ENCODE data around the gene TRAPPC3.

The TRAPPC3 gene

GRCh38 chr1:36126005-36126716, 23.1 kb downstream of the TRAPPC3 start (continued):
- TF ChIP-seq ZNF529 (tag by site-specific recombination; IDR thresholded peaks at IDR 0.05; ENCODE audit: insufficient replicate concordance) = no peak
- peak; percentile 98 for TF ChIP-seq EGR2 (tag by site-specific recombination; IDR thresholded peaks at IDR 0.05; ENCODE audit: low read depth)
- no peak for TF ChIP-seq ZNF341 (tag by site-specific recombination; IDR thresholded peaks at IDR 0.05; ENCODE audit: low read depth)
- TF ChIP-seq, protein P1, sequence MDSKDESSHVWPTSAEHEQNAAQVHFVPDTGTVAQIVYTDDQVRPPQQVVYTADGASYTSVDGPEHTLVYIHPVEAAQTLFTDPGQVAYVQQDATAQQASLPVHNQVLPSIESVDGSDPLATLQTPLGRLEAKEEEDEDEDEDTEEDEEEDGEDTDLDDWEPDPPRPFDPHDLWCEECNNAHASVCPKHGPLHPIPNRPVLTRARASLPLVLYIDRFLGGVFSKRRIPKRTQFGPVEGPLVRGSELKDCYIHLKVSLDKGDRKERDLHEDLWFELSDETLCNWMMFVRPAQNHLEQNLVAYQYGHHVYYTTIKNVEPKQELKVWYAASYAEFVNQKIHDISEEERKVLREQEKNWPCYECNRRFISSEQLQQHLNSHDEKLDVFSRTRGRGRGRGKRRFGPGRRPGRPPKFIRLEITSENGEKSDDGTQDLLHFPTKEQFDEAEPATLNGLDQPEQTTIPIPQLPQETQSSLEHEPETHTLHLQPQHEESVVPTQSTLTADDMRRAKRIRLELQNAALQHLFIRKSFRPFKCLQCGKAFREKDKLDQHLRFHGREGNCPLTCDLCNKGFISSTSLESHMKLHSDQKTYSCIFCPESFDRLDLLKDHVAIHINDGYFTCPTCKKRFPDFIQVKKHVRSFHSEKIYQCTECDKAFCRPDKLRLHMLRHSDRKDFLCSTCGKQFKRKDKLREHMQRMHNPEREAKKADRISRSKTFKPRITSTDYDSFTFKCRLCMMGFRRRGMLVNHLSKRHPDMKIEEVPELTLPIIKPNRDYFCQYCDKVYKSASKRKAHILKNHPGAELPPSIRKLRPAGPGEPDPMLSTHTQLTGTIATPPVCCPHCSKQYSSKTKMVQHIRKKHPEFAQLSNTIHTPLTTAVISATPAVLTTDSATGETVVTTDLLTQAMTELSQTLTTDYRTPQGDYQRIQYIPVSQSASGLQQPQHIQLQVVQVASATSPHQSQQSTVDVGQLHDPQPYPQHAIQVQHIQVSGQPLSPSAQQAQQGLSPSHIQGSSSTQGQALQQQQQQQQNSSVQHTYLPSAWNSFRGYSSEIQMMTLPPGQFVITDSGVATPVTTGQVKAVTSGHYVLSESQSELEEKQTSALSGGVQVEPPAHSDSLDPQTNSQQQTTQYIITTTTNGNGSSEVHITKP (tag by site-specific recombination; IDR thresholded peaks at IDR 0.05) = no peak
- TF ChIP-seq, protein P2, sequence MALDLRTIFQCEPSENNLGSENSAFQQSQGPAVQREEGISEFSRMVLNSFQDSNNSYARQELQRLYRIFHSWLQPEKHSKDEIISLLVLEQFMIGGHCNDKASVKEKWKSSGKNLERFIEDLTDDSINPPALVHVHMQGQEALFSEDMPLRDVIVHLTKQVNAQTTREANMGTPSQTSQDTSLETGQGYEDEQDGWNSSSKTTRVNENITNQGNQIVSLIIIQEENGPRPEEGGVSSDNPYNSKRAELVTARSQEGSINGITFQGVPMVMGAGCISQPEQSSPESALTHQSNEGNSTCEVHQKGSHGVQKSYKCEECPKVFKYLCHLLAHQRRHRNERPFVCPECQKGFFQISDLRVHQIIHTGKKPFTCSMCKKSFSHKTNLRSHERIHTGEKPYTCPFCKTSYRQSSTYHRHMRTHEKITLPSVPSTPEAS (tag by site-specific recombination; IDR thresholded peaks at IDR 0.05) = peak; percentile 99
- TF ChIP-seq ZNF76 (tag by site-specific recombination; IDR thresholded peaks at IDR 0.05; ENCODE audit: borderline replicate concordance, low read depth) = no peak
- no peak for TF ChIP-seq HOXC10 (CRISPR knock-in tag; IDR thresholded peaks at IDR 0.05)
- TF ChIP-seq ZNF664 (tag by site-specific recombination; IDR thresholded peaks at IDR 0.05) = no peak
- no peak for TF ChIP-seq SCRT2 (tag by site-specific recombination; IDR thresholded peaks at IDR 0.05)
- no peak for TF ChIP-seq ZNF514 (tag by site-specific recombination; IDR thresholded peaks at IDR 0.05)
- TF ChIP-seq CTCF (tag by site-specific recombination; IDR thresholded peaks at IDR 0.05) = no peak
- no peak for TF ChIP-seq ZNF596 (tag by site-specific recombination; IDR thresholded peaks at IDR 0.05)
- TF ChIP-seq, protein P3, sequence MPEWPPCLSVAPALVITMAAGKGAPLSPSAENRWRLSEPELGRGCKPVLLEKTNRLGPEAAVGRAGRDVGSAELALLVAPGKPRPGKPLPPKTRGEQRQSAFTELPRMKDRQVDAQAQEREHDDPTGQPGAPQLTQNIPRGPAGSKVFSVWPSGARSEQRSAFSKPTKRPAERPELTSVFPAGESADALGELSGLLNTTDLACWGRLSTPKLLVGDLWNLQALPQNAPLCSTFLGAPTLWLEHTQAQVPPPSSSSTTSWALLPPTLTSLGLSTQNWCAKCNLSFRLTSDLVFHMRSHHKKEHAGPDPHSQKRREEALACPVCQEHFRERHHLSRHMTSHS (tag by site-specific recombination; IDR thresholded peaks at IDR 0.05) = 0 out of 2 replicates have a peak, but pooled peaks have one; percentile 36
- TF ChIP-seq, protein P4, sequence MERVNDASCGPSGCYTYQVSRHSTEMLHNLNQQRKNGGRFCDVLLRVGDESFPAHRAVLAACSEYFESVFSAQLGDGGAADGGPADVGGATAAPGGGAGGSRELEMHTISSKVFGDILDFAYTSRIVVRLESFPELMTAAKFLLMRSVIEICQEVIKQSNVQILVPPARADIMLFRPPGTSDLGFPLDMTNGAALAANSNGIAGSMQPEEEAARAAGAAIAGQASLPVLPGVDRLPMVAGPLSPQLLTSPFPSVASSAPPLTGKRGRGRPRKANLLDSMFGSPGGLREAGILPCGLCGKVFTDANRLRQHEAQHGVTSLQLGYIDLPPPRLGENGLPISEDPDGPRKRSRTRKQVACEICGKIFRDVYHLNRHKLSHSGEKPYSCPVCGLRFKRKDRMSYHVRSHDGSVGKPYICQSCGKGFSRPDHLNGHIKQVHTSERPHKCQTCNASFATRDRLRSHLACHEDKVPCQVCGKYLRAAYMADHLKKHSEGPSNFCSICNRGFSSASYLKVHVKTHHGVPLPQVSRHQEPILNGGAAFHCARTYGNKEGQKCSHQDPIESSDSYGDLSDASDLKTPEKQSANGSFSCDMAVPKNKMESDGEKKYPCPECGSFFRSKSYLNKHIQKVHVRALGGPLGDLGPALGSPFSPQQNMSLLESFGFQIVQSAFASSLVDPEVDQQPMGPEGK (tag by site-specific recombination; IDR thresholded peaks at IDR 0.05) = peak; percentile 32; the same call in 1 of the 2 replicates
- TF ChIP-seq ZNF580 (tag by site-specific recombination; IDR thresholded peaks at IDR 0.05) = no peak
- TF ChIP-seq ZNF544 (tag by site-specific recombination; IDR thresholded peaks at IDR 0.05) = no peak
- TF ChIP-seq ZNF768 (tag by site-specific recombination; IDR thresholded peaks at IDR 0.05) = no peak
- no peak for TF ChIP-seq ZNF391 (tag by site-specific recombination; IDR thresholded peaks at IDR 0.05; ENCODE audit: borderline replicate concordance, low read depth)
- TF ChIP-seq GLI4 (tag by site-specific recombination; IDR thresholded peaks at IDR 0.05) = no peak
- no peak for TF ChIP-seq BCL11A (tag by site-specific recombination; IDR thresholded peaks at IDR 0.05; ENCODE audit: low read depth)
- no peak for TF ChIP-seq GFI1B (tag by site-specific recombination; IDR thresholded peaks at IDR 0.05)
- no peak for TF ChIP-seq ZNF654 (tag by site-specific recombination; IDR thresholded peaks at IDR 0.05; ENCODE audit: low read depth)
- TF ChIP-seq ZNF426 (tag by site-specific recombination; IDR thresholded peaks at IDR 0.05) = no peak
- peak; percentile 79; the same call in 1 of the 2 replicates for TF ChIP-seq SALL2 (tag by site-specific recombination; IDR thresholded peaks at IDR 0.05; ENCODE audit: borderline replicate concordance)
- TF ChIP-seq, protein P5, sequence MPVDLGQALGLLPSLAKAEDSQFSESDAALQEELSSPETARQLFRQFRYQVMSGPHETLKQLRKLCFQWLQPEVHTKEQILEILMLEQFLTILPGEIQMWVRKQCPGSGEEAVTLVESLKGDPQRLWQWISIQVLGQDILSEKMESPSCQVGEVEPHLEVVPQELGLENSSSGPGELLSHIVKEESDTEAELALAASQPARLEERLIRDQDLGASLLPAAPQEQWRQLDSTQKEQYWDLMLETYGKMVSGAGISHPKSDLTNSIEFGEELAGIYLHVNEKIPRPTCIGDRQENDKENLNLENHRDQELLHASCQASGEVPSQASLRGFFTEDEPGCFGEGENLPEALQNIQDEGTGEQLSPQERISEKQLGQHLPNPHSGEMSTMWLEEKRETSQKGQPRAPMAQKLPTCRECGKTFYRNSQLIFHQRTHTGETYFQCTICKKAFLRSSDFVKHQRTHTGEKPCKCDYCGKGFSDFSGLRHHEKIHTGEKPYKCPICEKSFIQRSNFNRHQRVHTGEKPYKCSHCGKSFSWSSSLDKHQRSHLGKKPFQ (tag by site-specific recombination; IDR thresholded peaks at IDR 0.05) = no peak
- no peak for TF ChIP-seq ZNF548 (tag by site-specific recombination; IDR thresholded peaks at IDR 0.05)
- peak; percentile 26; the same call in 1 of the 2 replicates for TF ChIP-seq ZNF157 (tag by site-specific recombination; IDR thresholded peaks at IDR 0.05)
- no peak for TF ChIP-seq ZNF19 (tag by site-specific recombination; IDR thresholded peaks at IDR 0.05; ENCODE audit: low read depth)
- no peak for TF ChIP-seq YY1 (tag by site-specific recombination; IDR thresholded peaks at IDR 0.05)
